GM19452 (cell line): ENCODE measurements around the gene SCGN.

Source experiments
- ATAC-seq: cut with Tn5 transposase; IDR thresholded peaks from one replicate; pipeline ENCODE4 v1.9.1; 2021; ENCODE audit not compliant: unreplicated experiment

The SCGN gene

GRCh38 chr6:25652007-25652515 is at the start of gene SCGN:
TSS of gene SCGN (plus strand) at chr6:25652215. CDS start at chr6:25652404, 189 bp downstream.
- ATAC-seq, result no peak

GRCh38 chr6:25602674-25602982 is 49.4 kb upstream of the SCGN start:
- no peak for ATAC-seq

- ATAC-seq, result no peak
Observed at GRCh38 chr6:25603251-25603650, 48.8 kb upstream of the SCGN start.

GRCh38 chr6:25606151-25606550 is 45.9 kb upstream of the SCGN start:
- ATAC-seq, result no peak

GRCh38 chr6:25608558-25609174 is 43.3 kb upstream of the SCGN start:
- ATAC-seq, result no peak

- no peak for ATAC-seq
Observed at GRCh38 chr6:25612666-25613065, 39.3 kb upstream of the SCGN start.

GRCh38 chr6:25613415-25613814 is 38.6 kb upstream of the SCGN start:
- ATAC-seq, result no peak

- ATAC-seq, result no peak
Observed at GRCh38 chr6:25614052-25614451, 38.0 kb upstream of the SCGN start.

- ATAC-seq, result no peak
Observed at GRCh38 chr6:25615471-25615870, 36.5 kb upstream of the SCGN start.

GRCh38 chr6:25617997-25618396 is 34.0 kb upstream of the SCGN start:
- ATAC-seq, result no peak

- ATAC-seq, result no peak
Observed at GRCh38 chr6:25619217-25619616, 32.8 kb upstream of the SCGN start.

GRCh38 chr6:25620391-25620790 is 31.6 kb upstream of the SCGN start:
- no peak for ATAC-seq

- no peak for ATAC-seq
Observed at GRCh38 chr6:25623065-25623464, 28.9 kb upstream of the SCGN start.

- ATAC-seq, result no peak
Observed at GRCh38 chr6:25623879-25624278, 28.1 kb upstream of the SCGN start.

- no peak for ATAC-seq
Observed at GRCh38 chr6:25627001-25627400, 25.0 kb upstream of the SCGN start.

GRCh38 chr6:25628471-25629197 is 23.4 kb upstream of the SCGN start:
- ATAC-seq, result no peak

GRCh38 chr6:25629198-25629576 is 22.8 kb upstream of the SCGN start:
- ATAC-seq, result no peak

GRCh38 chr6:25630508-25631278 is 21.3 kb upstream of the SCGN start:
- no peak for ATAC-seq

GRCh38 chr6:25635886-25636317 is 16.1 kb upstream of the SCGN start:
- ATAC-seq, result no peak

- no peak for ATAC-seq
Observed at GRCh38 chr6:25637211-25637610, 14.8 kb upstream of the SCGN start.

- no peak for ATAC-seq
Observed at GRCh38 chr6:25637960-25638434, 14.0 kb upstream of the SCGN start.

GRCh38 chr6:25639653-25640052 is 12.4 kb upstream of the SCGN start:
- no peak for ATAC-seq
